Body of pancreas (tissue), 4 donors: ENCODE data around the gene STK11IP.

Experiments
- POLR2A ChIP-seq, 3 donors: fragments of 450-650 bp; IDR thresholded peaks; one replicate each; pipeline ENCODE4 v1.6.1; 2016; ENCODE audit warnings: antibody characterized with exemption in 3 of 3, mild to moderate bottlenecking in 2 of 3
- TF ChIP-seq, protein P1 (sequence below), 7 experiments: fragments of 450-650 bp in 4 of 7; fragments of 200-600 bp in 3 of 7; sonication (generic) in 3 of 7; IDR thresholded peaks; one replicate each; pipeline ENCODE4 v1.5.1; 2016 to 2019; ENCODE audit warnings: antibody characterized with exemption in 7 of 7

DNA sequence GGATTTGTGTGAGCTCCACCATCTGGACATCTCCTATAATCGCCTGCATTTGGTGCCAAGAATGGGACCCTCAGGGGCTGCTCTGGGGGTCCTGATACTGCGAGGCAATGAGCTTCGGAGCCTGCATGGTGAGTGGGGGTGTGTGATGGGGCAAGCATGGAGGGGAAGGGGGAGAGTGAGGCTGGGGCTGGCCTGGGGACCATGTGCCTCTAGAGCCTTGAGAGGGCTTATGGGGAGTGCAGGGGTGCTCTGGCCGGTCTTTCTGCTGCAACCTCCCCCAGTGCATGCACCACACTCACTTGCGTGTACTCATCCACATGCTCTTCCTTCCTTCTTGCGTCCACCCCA is 7.9 kb downstream of the STK11IP start:
- TF ChIP-seq, protein P1, sequence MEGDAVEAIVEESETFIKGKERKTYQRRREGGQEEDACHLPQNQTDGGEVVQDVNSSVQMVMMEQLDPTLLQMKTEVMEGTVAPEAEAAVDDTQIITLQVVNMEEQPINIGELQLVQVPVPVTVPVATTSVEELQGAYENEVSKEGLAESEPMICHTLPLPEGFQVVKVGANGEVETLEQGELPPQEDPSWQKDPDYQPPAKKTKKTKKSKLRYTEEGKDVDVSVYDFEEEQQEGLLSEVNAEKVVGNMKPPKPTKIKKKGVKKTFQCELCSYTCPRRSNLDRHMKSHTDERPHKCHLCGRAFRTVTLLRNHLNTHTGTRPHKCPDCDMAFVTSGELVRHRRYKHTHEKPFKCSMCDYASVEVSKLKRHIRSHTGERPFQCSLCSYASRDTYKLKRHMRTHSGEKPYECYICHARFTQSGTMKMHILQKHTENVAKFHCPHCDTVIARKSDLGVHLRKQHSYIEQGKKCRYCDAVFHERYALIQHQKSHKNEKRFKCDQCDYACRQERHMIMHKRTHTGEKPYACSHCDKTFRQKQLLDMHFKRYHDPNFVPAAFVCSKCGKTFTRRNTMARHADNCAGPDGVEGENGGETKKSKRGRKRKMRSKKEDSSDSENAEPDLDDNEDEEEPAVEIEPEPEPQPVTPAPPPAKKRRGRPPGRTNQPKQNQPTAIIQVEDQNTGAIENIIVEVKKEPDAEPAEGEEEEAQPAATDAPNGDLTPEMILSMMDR (IDR thresholded peaks at IDR 0.05) = no peak
- no peak for TF ChIP-seq POLR2A (IDR thresholded peaks at IDR 0.05)
